Ovary (tissue), 9 donors: Measurements from ENCODE around the gene CPT1B. TPM values are rescaled to one million over a fixed set of nuclear protein-coding genes. Genes with fewer than 3 reads are reported as not detected.

Experiments used
- DNase-seq, 5 donors: peaks; one replicate each; pipeline ENCODE4 v3.0.0-alpha.2; 2019 to 2020
- H3K27ac ChIP-seq, 2 donors: fragments of 200-600 bp; one replicate each; pipeline versions ENCODE4 v1.5.1 to v1.8.0; 2019 to 2022
- H3K27me3 ChIP-seq: fragments of 200-600 bp; one replicate; pipeline ENCODE4 v1.8.0; 2022
- H3K36me3 ChIP-seq: fragments of 200-600 bp; sonication (generic); one replicate; pipeline ENCODE4 v1.5.1; 2019
- H3K4me1 ChIP-seq: one replicate; pipeline ENCODE4 v1.8.1; 2013; ENCODE audit warnings: mild to moderate bottlenecking, moderate library complexity; ENCODE audit not compliant: insufficient read depth
- H3K4me3 ChIP-seq: fragments of 200-600 bp; sonication (generic); one replicate; pipeline ENCODE4 v1.5.1; 2017
- H3K9me3 ChIP-seq, 2 donors: fragments of 200-600 bp in 1 of 2; sonication (generic) in 1 of 2; one replicate each; pipeline versions ENCODE4 v1.5.1 to v1.8.1; 2013 to 2019; ENCODE audit warnings: mild to moderate bottlenecking in 1 of 2, moderate library complexity in 1 of 2
- CTCF ChIP-seq, 3 donors: fragments of 450-650 bp in 2 of 3; fragments of 200-600 bp in 1 of 3; IDR thresholded peaks; one replicate each; pipeline versions ENCODE4 v1.5.1 to v1.8.0; 2016 to 2022; ENCODE audit warnings: antibody characterized with exemption in 3 of 3, mild to moderate bottlenecking in 1 of 3
- EP300 ChIP-seq: sonication (generic); formaldehyde crosslinking; IDR thresholded peaks from one replicate; pipeline ENCODE4 v1.6.1; 2017; ENCODE audit warnings: antibody characterized with exemption
- POLR2A ChIP-seq: fragments of 450-650 bp; IDR thresholded peaks from one replicate; pipeline ENCODE4 v1.6.1; 2017; ENCODE audit warnings: antibody characterized with exemption, mild to moderate bottlenecking, moderate library complexity
- WGBS, 3 donors: extraction: QIAGEN DNeasy Blood & Tissue Kit in 1 of 3; methylation state at CpG; one replicate each; pipeline versions ENCODE4 v1.1.5 to v1.1.7; 2013 to 2017; 5-methylcytosine and 5-hydroxymethylcytosine counted together
- intact Hi-C, 4 donors: fragments of 100-400 bp; cut with DNase I; formaldehyde crosslinking; loops; one replicate each; pipeline versions ENCODE4 v1.11.0 to v1.15.1; 2022 to 2023
- polyA plus RNA-seq, 2 donors: library from polyadenylated mRNA; stranded (reverse); fragments of 200-250 nt in 1 of 2; fragments of 350-450 nt in 1 of 2; fragmentation: Illumina TruSeq in 1 of 2; extraction: RNeasy Lipid Tissue Mini Kit (QIAGEN cat#74804) in 1 of 2; gene quantifications; one replicate each; pipeline ENCODE4 v1.2.3, GENCODE V29; 2013 to 2014
- total RNA-seq, 7 donors: library from RNA; depleted of rRNA in 2 of 7; stranded (reverse); fragments of >200 nt in 2 of 7; fragmentation: NEBNext Ultra II Directional in 3 of 7; extraction: Animal tissue kit (Norgen Biotek cat#: 25700) in 3 of 7; gene quantifications; one replicate each; pipeline versions ENCODE4 v1.1.0 to v1.2.4, GENCODE V29; 2016 to 2023
- donor health status: DM: no; HTN: no; CAD: no; lungs with moderate emphysema.
- donor health status: DM: no; HTN: no; CAD: no.
- donor health status: Bipolar disorder and iron deficiency.
- donor health status: DM: yes; HTN: yes; CAD: no.
- donor health status: DM: no; HTN: no; CAD: no.
- donor health status: DM: yes; HTN: yes; CAD: no.

Gene CPT1B
- total and polyA plus RNA-seq, 9 donors, result 2.5 to 10.6 (median 4.4) TPM

GRCh38 chr22:50605002-50605612 lies 26.9 kb upstream of the CPT1B start:
- H3K27ac ChIP-seq, result no peak overlapping the region
- intact Hi-C loops, result no loop called here
- no peaks in the 10 kb centered on the region for H3K27me3 ChIP-seq
- H3K4me3 ChIP-seq, result no peak overlapping the region
- TF ChIP-seq CTCF (IDR thresholded peaks at IDR 0.05), result no peak
- TF ChIP-seq EP300, result no peak
- TF ChIP-seq POLR2A, result no peak
- H3K9me3 ChIP-seq, result no peaks in the 10 kb centered on the region
- WGBS, 3 donors, result 86 to 88% (median 86%) methylated on average over 23 of the region's 23 CpGs
- no peaks in the 10 kb centered on the region for H3K4me1 ChIP-seq
- DNase-seq, result no peak
- no peaks in the 10 kb centered on the region for H3K36me3 ChIP-seq

- TF ChIP-seq EP300 (no peak), CTCF (IDR thresholded peaks at IDR 0.05) (no peak), POLR2A (no peak)
- H3K9me3 ChIP-seq, result no peaks in the 10 kb centered on the region
- H3K27ac ChIP-seq, result no peak overlapping the region
- H3K4me1 ChIP-seq, result peaks cover 2% of the 10 kb centered on the region
- no peak overlapping the region for H3K4me3 ChIP-seq
- no peaks in the 10 kb centered on the region for H3K36me3 ChIP-seq
- no peak for DNase-seq
- 79 to 84% (median 82%) methylated on average over 59 to 103 of the region's 103 CpGs for WGBS, 3 donors
- no peaks in the 10 kb centered on the region for H3K27me3 ChIP-seq
- intact Hi-C loops, result no loop called here
Measured at GRCh38 chr22:50604256-50605001, 26.2 kb upstream of the CPT1B start.

GRCh38 chr22:50603511-50604255 lies 25.5 kb upstream of the CPT1B start:
- Histone ChIP-seq H3K27me3 (no peaks in the 10 kb centered on the region), H3K4me1 (peaks cover 2% of the 10 kb centered on the region), H3K9me3 (no peaks in the 10 kb centered on the region), H3K27ac (no peak overlapping the region), H3K4me3 (no peak overlapping the region), H3K36me3 (no peaks in the 10 kb centered on the region)
- no peak for TF ChIP-seq CTCF (IDR thresholded peaks at IDR 0.05)
- TF ChIP-seq EP300, result no peak
- TF ChIP-seq POLR2A, result no peak
- WGBS, 3 donors, result 54 to 73% (median 67%) methylated on average over 65 to 70 of the region's 70 CpGs
- intact Hi-C loops, result no loop called here
- no peak for DNase-seq

- WGBS, 3 donors, result 54 to 62% (median 60%) methylated on average over 2 of the region's 2 CpGs
- H3K9me3 ChIP-seq, result no peaks in the 10 kb centered on the region
- TF ChIP-seq EP300 (no peak), POLR2A (no peak), CTCF (IDR thresholded peaks at IDR 0.05) (no peak)
- intact Hi-C loops, result no loop called here
- H3K27ac ChIP-seq, result no peak overlapping the region
- no peaks in the 10 kb centered on the region for H3K36me3 ChIP-seq
- peaks cover 2% of the 10 kb centered on the region for H3K4me1 ChIP-seq
- H3K27me3 ChIP-seq, result no peaks in the 10 kb centered on the region
- H3K4me3 ChIP-seq, result no peak overlapping the region
- no peak for DNase-seq
Measured at GRCh38 chr22:50602338-50602700, 24.1 kb upstream of the CPT1B start.
